GM08714 (cell line): ENCODE measurements around the gene PRRC1.
A peak's percentile ranks its signal among the peaks of the same experiment; 100 is the strongest.
"Not testable (repeated sequence)": the region's sequence is repeated elsewhere in the genome, so short reads cannot be mapped to it uniquely, and the experiment has no call there.

Source experiments
- H3K4me3 ChIP-seq: fragments of 200-500 bp; sonication (Bioruptor generic); 2 replicates; pipeline ENCODE4 v1.5.1; 2014; ENCODE audit warnings: mild to moderate bottlenecking, low read length, inconsistent platforms
- ZNF274 ChIP-seq: IDR thresholded peaks from 2 replicates; pipeline ENCODE4 v1.6.1; 2012; ENCODE audit warnings: mild to moderate bottlenecking, low read depth, low read length

PRRC1 gene

GRCh38 chr5:127518319-127518621 lies 830 bp downstream of the PRRC1 start:
- H3K4me3 ChIP-seq = peak overlapping the region; percentile 94

GRCh38 chr5:127519527-127519926 lies 2.1 kb downstream of the PRRC1 start:
- no peak overlapping the region for H3K4me3 ChIP-seq
- TF ChIP-seq ZNF274 = no peak

More at GRCh38 chr5:127518319-127518621, 830 bp downstream of the PRRC1 start:
- TF ChIP-seq ZNF274 = no peak

- no peak overlapping the region for H3K4me3 ChIP-seq
- TF ChIP-seq ZNF274 = no peak
Measured at GRCh38 chr5:127521138-127521770, 3.8 kb downstream of the PRRC1 start.

GRCh38 chr5:127525181-127525580 lies 7.7 kb downstream of the PRRC1 start:
- TF ChIP-seq ZNF274 = no peak
- H3K4me3 ChIP-seq = no peak overlapping the region

- no peak for TF ChIP-seq ZNF274
Measured at GRCh38 chr5:127529904-127530682, 12.7 kb downstream of the PRRC1 start.

GRCh38 chr5:127536687-127537086 lies 19.2 kb downstream of the PRRC1 start:
- no peak overlapping the region for H3K4me3 ChIP-seq
- no peak for TF ChIP-seq ZNF274

More at GRCh38 chr5:127529904-127530682, 12.7 kb downstream of the PRRC1 start:
- H3K4me3 ChIP-seq = no peak overlapping the region

- H3K4me3 ChIP-seq = not testable (repeated sequence)
Measured at GRCh38 chr5:127540553-127540952, 23.1 kb downstream of the PRRC1 start.

- not testable (repeated sequence) for H3K4me3 ChIP-seq
Measured at GRCh38 chr5:127545249-127545648, 27.8 kb downstream of the PRRC1 start.

GRCh38 chr5:127549551-127549950 lies 32.1 kb downstream of the PRRC1 start:
- H3K4me3 ChIP-seq = no peak overlapping the region

GRCh38 chr5:127550652-127551409 lies 33.4 kb downstream of the PRRC1 start:
- H3K4me3 ChIP-seq = no peak overlapping the region
- no peak for TF ChIP-seq ZNF274

More at GRCh38 chr5:127549551-127549950, 32.1 kb downstream of the PRRC1 start:
- no peak for TF ChIP-seq ZNF274

- no peak for TF ChIP-seq ZNF274
- no peak overlapping the region for H3K4me3 ChIP-seq
Measured at GRCh38 chr5:127551410-127552041, 34.1 kb downstream of the PRRC1 start.

GRCh38 chr5:127555826-127556225 lies 38.4 kb downstream of the PRRC1 start:
- H3K4me3 ChIP-seq = no peak overlapping the region
- no peak for TF ChIP-seq ZNF274

- TF ChIP-seq ZNF274 = no peak
Measured at GRCh38 chr5:127556609-127557334, 39.3 kb downstream of the PRRC1 start.

GRCh38 chr5:127558273-127558672 lies 40.8 kb downstream of the PRRC1 start:
- no peak for TF ChIP-seq ZNF274
- H3K4me3 ChIP-seq = no peak overlapping the region

More at GRCh38 chr5:127556609-127557334, 39.3 kb downstream of the PRRC1 start:
- no peak overlapping the region for H3K4me3 ChIP-seq

GRCh38 chr5:127561254-127561653 lies 43.8 kb downstream of the PRRC1 start:
- no peak for TF ChIP-seq ZNF274
- H3K4me3 ChIP-seq = no peak overlapping the region
